Rectal smooth muscle tissue (tissue), 1 donor: ENCODE results near the gene DEGS2.
A peak's percentile ranks its signal among the peaks of the same experiment; 100 is the strongest.
"Not testable (repeated sequence)": the region's sequence is repeated elsewhere in the genome, so short reads cannot be mapped to it uniquely, and the experiment has no call there.

Experiments used
- H3K27ac ChIP-seq: one replicate; pipeline ENCODE4 v1.7.0; 2013; ENCODE audit warnings: low read depth, low read length, inconsistent platforms
- H3K27me3 ChIP-seq: one replicate; pipeline ENCODE4 v1.7.0; 2013; ENCODE audit warnings: low read length; ENCODE audit not compliant: control insufficient read depth, insufficient read depth
- H3K36me3 ChIP-seq: one replicate; pipeline ENCODE4 v1.7.0; 2013; ENCODE audit warnings: low read length; ENCODE audit not compliant: control insufficient read depth, insufficient read depth
- H3K4me1 ChIP-seq: one replicate; pipeline ENCODE4 v1.7.0; 2013; ENCODE audit warnings: low read length; ENCODE audit not compliant: control insufficient read depth, insufficient read depth
- H3K4me3 ChIP-seq: one replicate; pipeline ENCODE4 v1.7.0; 2013; ENCODE audit warnings: low read length
- H3K9ac ChIP-seq: one replicate; pipeline ENCODE4 v1.7.0; 2013; ENCODE audit warnings: low read length

The DEGS2 gene

DNA sequence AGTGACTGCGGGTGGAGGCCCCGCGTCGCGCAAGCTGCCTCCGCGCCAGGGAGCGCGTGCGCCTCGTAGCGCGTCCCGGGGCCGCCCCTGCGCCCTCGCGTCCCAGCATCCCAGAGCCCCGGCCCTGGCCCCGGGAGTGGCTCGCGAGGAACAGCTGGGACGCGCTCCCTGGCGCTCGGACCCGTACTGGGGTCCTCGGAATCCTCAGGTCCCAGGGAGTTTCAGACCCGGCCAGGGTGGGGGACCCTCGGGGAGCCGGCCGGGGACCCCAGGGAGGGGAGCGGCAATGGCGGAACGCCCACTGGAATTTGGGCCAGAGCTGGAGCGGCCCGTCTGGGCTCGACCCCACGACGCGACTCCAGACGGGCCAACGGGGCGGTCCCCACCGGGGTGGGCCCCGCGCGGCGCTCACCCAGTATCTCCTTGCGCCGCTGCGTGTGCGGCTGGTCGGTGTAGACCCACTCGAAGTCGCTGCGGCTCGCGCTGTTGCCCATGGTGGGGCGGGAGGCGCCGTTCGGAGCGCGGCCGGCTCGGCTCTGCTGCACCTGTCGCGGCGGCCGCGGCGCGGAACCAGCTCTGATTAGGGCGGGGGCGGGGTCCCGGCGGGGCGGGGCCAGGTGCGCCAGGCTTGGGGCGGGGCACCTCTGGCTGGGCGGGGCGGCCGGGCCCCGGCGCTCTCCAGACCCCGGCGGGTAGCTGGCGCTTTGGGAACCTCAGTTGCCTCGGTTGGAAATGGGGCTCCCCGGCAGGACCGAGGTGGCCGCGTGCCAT lies at the start of gene DEGS2:
Gene DEGS2 (minus strand): TSS at position 552 of the 771 bp plus-strand sequence. CDS start 58 bp downstream, at position 494.
- no peak within 1 kb of the TSS for H3K27ac ChIP-seq

DNA sequence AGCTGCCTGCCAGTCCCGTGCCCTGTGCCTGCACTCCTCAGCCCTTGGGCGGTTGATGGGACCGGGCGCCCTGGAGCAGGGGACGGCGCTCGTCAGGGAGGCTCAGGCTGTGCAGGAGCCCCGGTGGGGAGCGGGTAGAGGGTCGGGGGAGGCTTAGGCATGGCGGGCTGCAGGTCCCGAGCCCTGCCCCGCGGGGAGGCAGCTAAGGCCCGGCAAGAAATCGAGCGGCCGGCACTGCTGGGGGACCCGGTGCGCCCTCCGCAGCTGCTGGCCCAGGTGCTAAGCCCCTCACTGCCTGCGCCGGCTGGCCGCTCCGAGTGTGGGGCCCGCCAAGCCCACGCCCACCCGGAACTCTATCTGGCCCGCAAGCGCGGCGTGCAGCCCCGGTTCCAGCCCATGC lies 48.7 kb upstream of the DEGS2 start:
- H3K27me3 ChIP-seq, H3K4me1 ChIP-seq, H3K9ac ChIP-seq, H3K27ac ChIP-seq, H3K36me3 ChIP-seq, H3K4me3 ChIP-seq: not testable (repeated sequence)

More for the DNA sequence above, at the start of gene DEGS2:
- Histone ChIP-seq H3K4me3 (peak within 1 kb of the TSS; percentile 59), H3K4me1 (no peaks in the 10 kb centered on the region), H3K36me3 (no peaks in the 10 kb centered on the region), H3K27me3 (peaks cover 6% of the 10 kb centered on the region), H3K9ac (no peak within 1 kb of the TSS)

DNA sequence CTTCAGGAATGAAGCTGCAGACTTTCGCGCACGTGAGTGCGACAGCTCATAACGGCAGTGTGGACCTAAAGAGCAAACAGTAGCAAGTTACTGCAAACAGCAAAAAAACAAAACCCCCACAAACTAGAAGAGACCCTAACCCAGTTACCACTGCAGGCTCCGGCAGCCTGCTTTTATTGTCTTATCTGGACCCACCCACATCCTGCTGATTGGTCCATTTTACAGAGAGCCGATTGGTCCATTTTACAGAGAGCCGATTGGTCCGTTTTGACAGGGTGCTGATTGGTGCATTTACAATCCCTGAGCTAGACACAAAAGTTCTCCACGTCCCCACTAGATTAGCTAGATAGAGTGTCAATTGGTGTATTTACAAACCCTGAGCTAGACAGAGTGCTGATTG lies 48.1 kb upstream of the DEGS2 start:
- not testable (repeated sequence) for H3K27ac ChIP-seq, H3K9ac ChIP-seq, H3K4me3 ChIP-seq, H3K4me1 ChIP-seq, H3K36me3 ChIP-seq, H3K27me3 ChIP-seq

DNA sequence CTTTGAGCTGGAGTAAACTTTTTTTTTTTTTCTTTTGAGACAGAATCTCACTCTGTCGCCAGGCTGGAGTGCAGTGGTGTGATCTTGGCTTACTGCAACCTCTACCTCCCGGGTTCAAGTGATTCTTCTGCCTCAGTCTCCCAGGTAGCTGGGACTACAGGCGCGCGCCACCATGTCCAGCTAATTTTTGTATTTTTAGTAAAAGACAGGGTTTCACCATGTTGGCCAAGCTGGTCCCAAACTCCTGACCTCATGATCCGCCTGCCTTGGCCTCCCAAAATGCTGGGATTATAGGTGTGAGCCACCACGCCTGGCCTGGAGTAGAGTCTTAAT lies 45.4 kb upstream of the DEGS2 start:
- not testable (repeated sequence) for H3K27ac ChIP-seq, H3K27me3 ChIP-seq

DNA sequence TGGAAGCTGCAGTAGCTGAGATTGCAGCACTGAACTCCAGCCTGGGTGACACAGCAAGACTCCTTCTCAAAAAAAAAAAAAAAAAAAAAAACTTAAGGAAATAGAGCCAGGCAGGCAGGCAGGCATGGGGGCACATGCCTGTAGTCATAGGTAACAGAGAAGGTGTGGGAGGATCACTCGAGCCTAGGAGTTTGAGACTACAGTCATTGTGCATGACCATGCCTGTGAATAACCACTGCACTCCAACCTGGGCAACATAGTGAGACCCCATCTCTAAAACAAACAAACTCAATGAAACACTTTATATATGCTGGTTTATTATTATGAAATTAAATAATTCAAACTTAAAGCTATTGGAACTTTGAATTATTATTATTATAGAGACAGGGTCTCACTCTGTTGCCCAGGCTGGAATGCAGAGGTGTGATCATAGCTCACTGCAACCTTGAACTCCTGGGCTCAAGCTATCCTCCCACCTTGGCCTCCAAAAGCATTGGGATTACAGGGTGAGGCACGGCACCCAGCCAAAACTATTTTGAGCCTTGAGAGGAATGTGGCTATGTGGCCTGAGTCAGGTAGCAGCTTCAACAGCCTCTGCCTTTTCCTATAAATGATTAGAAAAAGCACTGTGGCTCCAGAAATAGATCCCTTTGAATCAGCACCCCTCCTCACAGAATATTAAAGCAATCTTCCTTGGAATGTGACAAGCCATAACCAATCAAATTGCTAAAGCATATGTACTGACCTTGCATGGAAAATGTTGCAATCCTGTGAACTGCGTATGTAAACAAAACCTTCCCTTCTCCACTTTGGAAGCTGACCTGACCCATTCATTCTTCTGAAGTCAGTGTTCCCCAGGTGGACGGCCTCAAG lies 44.8 kb upstream of the DEGS2 start:
- H3K36me3 ChIP-seq = no peaks in the 10 kb centered on the region
- no peaks in the 10 kb centered on the region for H3K27me3 ChIP-seq
- no peak overlapping the region for H3K4me3 ChIP-seq
- H3K9ac ChIP-seq = no peak overlapping the region
- no peaks in the 10 kb centered on the region for H3K4me1 ChIP-seq
- H3K27ac ChIP-seq = no peak overlapping the region

More for the DNA sequence above, 45.4 kb upstream of the DEGS2 start:
- not testable (repeated sequence) for H3K36me3 ChIP-seq, H3K4me1 ChIP-seq, H3K9ac ChIP-seq, H3K4me3 ChIP-seq

DNA sequence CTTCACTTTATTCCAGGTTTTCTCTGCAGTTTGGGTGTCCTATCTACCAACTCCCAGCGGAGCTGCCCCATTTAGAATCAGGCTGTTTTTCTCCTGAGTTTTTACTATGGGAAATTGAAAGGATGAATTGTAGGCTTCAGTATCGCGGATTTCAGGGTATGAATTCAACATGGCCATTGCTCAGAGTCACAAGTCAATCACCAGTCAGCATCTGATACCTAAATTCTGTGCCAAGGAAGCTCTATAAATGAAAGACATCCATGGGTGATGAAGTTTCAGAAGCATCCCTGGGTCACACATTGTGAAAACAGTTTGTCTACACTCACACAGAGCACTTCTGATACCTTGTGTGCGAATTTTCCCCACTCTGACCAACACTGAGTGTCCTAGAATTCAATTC lies 43.7 kb upstream of the DEGS2 start:
- no peaks in the 10 kb centered on the region for H3K27me3 ChIP-seq
- H3K36me3 ChIP-seq = no peaks in the 10 kb centered on the region
- H3K27ac ChIP-seq = no peak overlapping the region
- H3K4me1 ChIP-seq = no peaks in the 10 kb centered on the region
- no peak overlapping the region for H3K9ac ChIP-seq
- H3K4me3 ChIP-seq = no peak overlapping the region

DNA sequence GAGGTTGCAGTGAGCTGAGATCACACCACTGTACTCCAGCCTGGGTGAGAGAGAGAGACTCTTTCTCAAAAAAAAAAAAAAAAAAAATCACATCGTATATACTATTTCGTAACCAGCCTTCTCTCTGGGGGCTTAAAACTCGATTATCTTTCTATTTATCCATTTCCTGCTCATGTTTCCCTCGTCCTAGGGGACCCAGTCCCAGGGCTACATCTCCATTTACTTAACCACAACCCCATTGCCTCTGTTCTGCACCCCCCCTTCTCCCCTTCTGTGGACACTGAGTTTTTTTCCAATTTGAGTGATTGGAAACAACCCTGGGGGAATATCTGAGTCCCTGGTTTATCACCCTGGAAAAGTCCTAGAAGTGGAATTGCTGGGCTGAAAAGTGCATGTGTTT lies 43.3 kb upstream of the DEGS2 start:
- no peak overlapping the region for H3K4me3 ChIP-seq
- H3K36me3 ChIP-seq = no peaks in the 10 kb centered on the region
- no peaks in the 10 kb centered on the region for H3K27me3 ChIP-seq
- no peak overlapping the region for H3K27ac ChIP-seq
- no peak overlapping the region for H3K9ac ChIP-seq
- H3K4me1 ChIP-seq = no peaks in the 10 kb centered on the region

DNA sequence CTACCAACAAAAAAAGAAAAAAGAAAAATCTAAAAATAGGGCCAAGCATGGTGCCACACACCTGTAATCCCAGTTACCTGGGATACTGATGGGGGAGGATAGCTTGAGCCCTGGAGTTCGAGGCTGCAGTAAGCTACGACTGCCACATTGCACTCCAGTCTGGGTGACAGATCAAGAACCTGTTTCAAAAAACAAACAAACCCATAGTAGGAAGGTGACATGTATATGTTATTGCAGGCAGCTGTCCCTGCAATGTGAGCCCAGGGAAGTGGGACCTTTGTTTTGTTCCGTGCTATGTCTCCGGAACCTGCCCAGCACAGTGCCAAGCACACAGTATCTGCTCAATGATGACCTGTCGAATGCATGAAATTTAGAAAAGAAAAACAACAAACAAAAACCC lies 42.3 kb upstream of the DEGS2 start:
- Histone ChIP-seq H3K4me1 (no peaks in the 10 kb centered on the region), H3K9ac (no peak overlapping the region), H3K27me3 (no peaks in the 10 kb centered on the region), H3K36me3 (no peaks in the 10 kb centered on the region), H3K27ac (no peak overlapping the region), H3K4me3 (no peak overlapping the region)

DNA sequence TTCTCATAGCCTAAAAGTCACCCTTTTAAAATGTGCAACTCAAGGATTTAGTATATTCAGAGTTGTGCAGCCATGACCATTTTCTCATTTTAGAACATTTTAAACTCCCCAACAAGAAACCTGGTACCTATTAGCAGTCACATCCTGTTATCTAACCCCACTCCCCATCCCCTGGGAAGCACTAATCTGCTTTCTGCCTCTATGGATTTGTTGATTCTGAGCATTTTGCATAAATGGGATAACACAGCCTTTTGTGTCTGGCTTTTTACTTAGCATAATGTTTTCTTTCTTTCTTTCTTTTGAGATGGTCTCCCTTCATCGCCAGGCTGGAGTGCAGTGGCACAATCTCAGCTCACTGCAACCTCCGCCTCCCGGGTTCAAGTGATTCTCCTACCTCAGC lies 40.9 kb upstream of the DEGS2 start:
- H3K4me3 ChIP-seq = no peak overlapping the region
- no peaks in the 10 kb centered on the region for H3K4me1 ChIP-seq
- no peaks in the 10 kb centered on the region for H3K27me3 ChIP-seq
- no peak overlapping the region for H3K27ac ChIP-seq
- no peaks in the 10 kb centered on the region for H3K36me3 ChIP-seq
- no peak overlapping the region for H3K9ac ChIP-seq

DNA sequence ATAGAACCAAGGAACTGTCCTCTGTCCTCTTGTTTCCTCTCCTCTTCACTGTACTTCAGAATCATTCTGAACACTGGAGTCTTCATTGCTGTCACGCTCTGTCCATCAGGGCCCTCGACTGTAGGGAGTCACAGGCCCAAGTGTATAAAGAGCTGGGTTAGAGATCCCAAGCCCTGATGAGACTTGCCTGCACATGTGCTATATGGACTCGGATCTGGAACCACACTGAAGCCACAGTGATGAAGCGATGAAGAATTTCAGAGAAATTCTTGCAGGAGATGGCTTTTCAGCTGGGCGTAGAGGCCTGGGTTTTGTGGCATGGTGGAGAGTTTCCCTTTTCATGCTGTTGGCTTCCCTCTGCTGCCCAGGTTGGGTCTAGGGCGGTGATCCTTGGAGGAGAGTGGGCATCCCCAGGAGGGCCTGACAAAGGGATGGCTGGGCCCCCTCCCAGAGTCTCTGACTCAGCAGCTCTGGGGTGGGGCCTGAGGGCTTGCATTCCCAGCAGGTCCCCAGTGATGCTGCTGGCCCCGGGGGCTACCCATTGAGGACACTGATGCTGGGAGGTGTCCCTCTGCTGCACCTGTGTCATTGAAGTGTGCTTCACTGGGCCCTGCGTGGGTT lies 39.9 kb upstream of the DEGS2 start:
- Histone ChIP-seq H3K4me1 (no peaks in the 10 kb centered on the region), H3K27me3 (no peaks in the 10 kb centered on the region), H3K36me3 (no peaks in the 10 kb centered on the region), H3K4me3 (no peak overlapping the region), H3K27ac (no peak overlapping the region), H3K9ac (no peak overlapping the region)

DNA sequence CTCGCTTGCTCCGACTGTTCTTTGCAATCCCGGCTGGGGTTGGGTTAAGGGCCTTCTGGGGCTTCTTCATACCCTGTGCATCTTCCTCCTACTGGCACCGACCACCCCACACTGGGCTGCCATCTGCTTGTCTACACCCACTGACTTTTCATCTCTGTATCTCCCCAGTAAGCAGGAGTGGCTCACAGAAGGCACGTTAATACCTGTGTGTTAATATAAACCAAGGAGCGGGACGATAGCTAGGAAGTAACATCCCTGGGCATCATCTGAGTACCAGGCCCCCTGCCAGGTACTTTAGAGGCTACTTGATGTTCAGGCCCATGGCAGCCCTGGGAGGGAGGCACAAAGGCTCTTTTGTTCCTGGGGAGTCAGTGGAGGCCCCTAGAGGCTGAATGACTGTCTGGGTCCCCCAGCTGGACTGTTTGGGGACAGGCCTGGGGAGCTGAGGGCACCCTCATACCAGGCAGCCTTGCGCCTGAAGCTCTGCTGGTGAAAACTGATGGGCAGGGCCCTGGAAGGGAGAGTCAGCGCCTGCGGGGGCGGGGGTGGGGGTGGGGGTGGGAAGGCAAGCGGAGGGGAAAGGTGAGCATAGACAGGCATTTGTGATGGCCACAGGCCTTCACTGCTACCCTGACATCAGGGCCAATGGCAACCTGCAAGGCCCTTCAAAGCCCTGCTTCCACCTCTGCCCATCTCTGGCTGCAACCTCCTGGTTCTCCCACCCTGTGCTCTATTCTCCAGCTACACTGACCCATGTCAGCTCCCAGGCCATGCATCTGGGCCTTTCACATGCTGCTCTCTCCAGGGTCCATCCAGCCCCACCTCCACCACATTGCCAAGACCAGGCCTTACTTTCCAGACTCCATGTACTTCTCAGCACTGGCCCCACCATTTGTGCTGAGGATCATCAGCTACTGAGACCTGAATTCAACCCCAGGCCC lies 34.2 kb upstream of the DEGS2 start:
- Histone ChIP-seq H3K4me3 (peak overlapping the region; percentile 74), H3K4me1 (peaks cover 7% of the 10 kb centered on the region), H3K9ac (peak overlapping the region; percentile 80), H3K27ac (peak overlapping the region; percentile 93), H3K36me3 (no peaks in the 10 kb centered on the region), H3K27me3 (no peaks in the 10 kb centered on the region)
